GM12878 (cell line): ENCODE results near the gene KRTAP1-4. TPM values are rescaled to one million over a fixed set of nuclear protein-coding genes. Genes with fewer than 3 reads are reported as not detected.

Experiments
- ATAC-seq: fragments of 200-7000 bp; cut with Tn5 transposase; 3 replicates; pipeline ENCODE4 v1.9.1; 2020; ENCODE audit warnings: mild to moderate bottlenecking, moderate library complexity
- BruUV-seq: library from RNA; stranded (reverse); fragments of 400-500 nt; replicated peaks from 2 replicates; lab custom pipeline; 2021; lab: Mats Ljungman, UMichigan
- CTCF ChIA-PET: fragments of 300-600 bp; sonication (Branson Sonifier 250); formaldehyde crosslinking; extraction: SDS; loops from one replicate; lab custom pipeline; 2021; ENCODE audit warnings: inconsistent platforms; lab: Yijun Ruan, JAX
- POLR2A ChIA-PET: fragments of 350-600 bp; formaldehyde crosslinking; extraction: SDS; loops from one replicate; lab custom pipeline; 2021; ENCODE audit warnings: inconsistent platforms; lab: Charles Lee
- RAD21 ChIA-PET: fragments of 300-600 bp; sonication (Branson Sonifier 250); formaldehyde crosslinking; loops from one replicate; lab custom pipeline; 2023; ENCODE audit warnings: antibody characterized with exemption; ENCODE audit not compliant: unreplicated experiment; lab: Charles Lee
- SMC1A ChIA-PET: fragments of 300-600 bp; sonication (Branson Sonifier 250); formaldehyde crosslinking; loops from one replicate; lab custom pipeline; 2023; ENCODE audit not compliant: unreplicated experiment, uncharacterized antibody; lab: Charles Lee
- DNase-seq: peaks from one replicate; pipeline ENCODE4 v3.0.0-alpha.2; 2011; ENCODE audit warnings: low read depth, low spot score
- FAIRE-seq: peaks from 3 replicates; lab custom pipeline; 2011; peaks lifted over from hg19 to GRCh38; lab: Jason Lieb, UNC
- H2AFZ ChIP-seq: 2 replicates; pipeline ENCODE4 v1.6.0; 2011; ENCODE audit warnings: low read depth, low read length, control low read depth; ENCODE audit not compliant: control insufficient read depth
- H3K27ac ChIP-seq: 2 replicates; pipeline ENCODE4 v1.5.1; 2011; ENCODE audit warnings: control low read depth; ENCODE audit not compliant: control insufficient read depth, insufficient read depth
- H3K27me3 ChIP-seq, 2 experiments: replicated peaks in 1 of 2; 2 replicates each; pipeline versions ENCODE4 v1.6.0 to v1.6.1; 2011; ENCODE audit warnings: low read length in 1 of 2; ENCODE audit not compliant: control insufficient read depth in 2 of 2, insufficient read depth in 2 of 2
- H3K36me3 ChIP-seq, 2 experiments: 2 replicates each; pipeline ENCODE4 v1.5.1; 2011; ENCODE audit warnings: low read length in 1 of 2; ENCODE audit not compliant: control insufficient read depth in 2 of 2, insufficient read depth in 2 of 2
- H3K4me1 ChIP-seq: 2 replicates; pipeline ENCODE4 v1.6.1; 2011; ENCODE audit warnings: mild to moderate bottlenecking, low read length, moderate library complexity, mixed read lengths; ENCODE audit not compliant: control insufficient read depth, insufficient read depth
- H3K4me2 ChIP-seq: 2 replicates; pipeline ENCODE4 v1.6.0; 2011; ENCODE audit warnings: control low read depth; ENCODE audit not compliant: control insufficient read depth, insufficient read depth
- H3K4me3 ChIP-seq: fragments of 200-600 bp; sonication (generic); 2 replicates; pipeline ENCODE4 v1.5.1; 2016
- H3K79me2 ChIP-seq: 2 replicates; pipeline ENCODE4 v1.6.0; 2011; ENCODE audit warnings: low read length; ENCODE audit not compliant: control insufficient read depth, insufficient read depth
- H3K9ac ChIP-seq: 2 replicates; pipeline ENCODE4 v1.8.0; 2011; ENCODE audit warnings: low read length, control low read depth, mixed read lengths; ENCODE audit not compliant: control insufficient read depth, insufficient read depth
- H3K9me3 ChIP-seq: replicated peaks from 3 replicates; pipeline ENCODE4 v1.5.1; 2011; ENCODE audit warnings: mild to moderate bottlenecking, low read length; ENCODE audit not compliant: control insufficient read depth, insufficient read depth
- H4K20me1 ChIP-seq: 2 replicates; pipeline ENCODE4 v1.6.0; 2011; ENCODE audit not compliant: control insufficient read depth, insufficient read depth
- BCL11A ChIP-seq: IDR thresholded peaks from 2 replicates; pipeline ENCODE4 v1.6.1; 2011; ENCODE audit warnings: low read depth, low read length
- BMI1 ChIP-seq: fragments of 450-650 bp; IDR thresholded peaks from 2 replicates; pipeline ENCODE4 v1.6.1; 2016; ENCODE audit warnings: mild to moderate bottlenecking, moderate library complexity, borderline replicate concordance
- DPF2 ChIP-seq: fragments of 450-650 bp; IDR thresholded peaks from 2 replicates; pipeline ENCODE4 v1.6.1; 2017; ENCODE audit warnings: mild to moderate bottlenecking
- EED ChIP-seq: sonication (generic); IDR thresholded peaks from 2 replicates; pipeline ENCODE4 v1.6.1; 2016; ENCODE audit warnings: antibody characterized with exemption, low read depth
- ELK1 ChIP-seq: IDR thresholded peaks from 2 replicates; pipeline ENCODE4 v1.6.1; 2012; ENCODE audit warnings: low read depth, low read length, improper control_type of control experiment
- FOS ChIP-seq: IDR thresholded peaks from 3 replicates; pipeline ENCODE4 v1.6.1; 2011; ENCODE audit warnings: borderline replicate concordance; ENCODE audit not compliant: insufficient read length; ENCODE audit errors: extremely low read depth
- HSF1 ChIP-seq: fragments of 150-350 bp; IDR thresholded peaks from 2 replicates; pipeline ENCODE4 v1.6.1; 2014; ENCODE audit warnings: mild to moderate bottlenecking, low read depth, low read length
- KDM1A ChIP-seq: fragments of 200-600 bp; sonication (generic); IDR thresholded peaks from 2 replicates; pipeline ENCODE4 v1.6.1; 2016; ENCODE audit warnings: borderline replicate concordance
- KLF5 ChIP-seq: fragments of 450-650 bp; IDR thresholded peaks from 2 replicates; pipeline ENCODE4 v1.6.1; 2014; ENCODE audit warnings: mild to moderate bottlenecking; ENCODE audit not compliant: partially characterized antibody
- MEF2B ChIP-seq: fragments of 450-650 bp; IDR thresholded peaks from 2 replicates; pipeline ENCODE4 v1.6.1; 2018; ENCODE audit warnings: mild to moderate bottlenecking, moderate library complexity; ENCODE audit not compliant: partially characterized antibody, poor library complexity, severe bottlenecking
- NR2C1 ChIP-seq: fragments of 450-650 bp; IDR thresholded peaks from 2 replicates; pipeline ENCODE4 v1.6.1; 2017; ENCODE audit warnings: antibody characterized with exemption, mild to moderate bottlenecking, moderate library complexity
- NRF1 ChIP-seq: conservative IDR thresholded peaks from 2 replicates; pipeline ENCODE4 v1.6.1; 2011; ENCODE audit warnings: mild to moderate bottlenecking, low read depth, low read length, improper control_type of control experiment
- RELB ChIP-seq: fragments of 450-650 bp; IDR thresholded peaks from 2 replicates; pipeline ENCODE4 v1.6.1; 2017; ENCODE audit warnings: low read depth, mild to moderate bottlenecking, moderate library complexity
- STAT3 ChIP-seq: IDR thresholded peaks from 2 replicates; pipeline ENCODE4 v1.6.1; 2011; ENCODE audit warnings: low read depth, low read length, improper control_type of control experiment
- TCF3 ChIP-seq: IDR thresholded peaks from 2 replicates; pipeline ENCODE4 v1.6.1; 2012; ENCODE audit warnings: low read depth, mild to moderate bottlenecking, low read length, borderline replicate concordance; ENCODE audit not compliant: insufficient read depth
- ZNF207 ChIP-seq: fragments of 450-650 bp; IDR thresholded peaks from 2 replicates; pipeline ENCODE4 v1.6.1; 2014; ENCODE audit warnings: antibody characterized with exemption, mild to moderate bottlenecking, borderline replicate concordance
- in situ Hi-C: fragments of 300-500 bp; cut with MboI; formaldehyde crosslinking; loops from 9 replicates; pipeline ENCODE4 v1.14.3; 2018; ENCODE audit warnings: mixed read lengths
- intact Hi-C: fragments of 100-400 bp; cut with micrococcal nuclease; formaldehyde crosslinking; loops from one replicate; pipeline ENCODE4 v1.14.2; 2022; ENCODE audit not compliant: unreplicated experiment
- polyA plus RNA-seq, 11 experiments: library from polyadenylated mRNA; depleted of rRNA in 4 of 11; unstranded in 6 of 11; stranded (reverse) in 5 of 11; fragments of >200 nt; fragmentation: Nextera tagmentation in 4 of 11; fragmentation: Illumina TruSeq in 1 of 11; extraction: Ambion mirVana in 4 of 11; extraction: Trizol in 1 of 11; gene quantifications; 1 replicate in 1 of 11; 2 replicates in 10 of 11; pipeline versions ENCODE4 v1.2.1 to v1.2.3, GENCODE V29; 2011 to 2016; ENCODE audit warnings: inconsistent platforms in 2 of 11, missing spikeins in 2 of 11, low read depth in 1 of 11
- total RNA-seq, 4 experiments: library from RNA; depleted of rRNA in 3 of 4; stranded (reverse); fragments of >200 nt in 3 of 4; fragmentation: Illumina TruSeq in 1 of 4; extraction: Trizol in 1 of 4; gene quantifications; 2 replicates each; pipeline versions ENCODE4 v1.2.1 to v1.2.3, GENCODE V29; 2013 to 2021
- TF ChIP-seq, protein P1 (sequence below): fragments of 150-350 bp; IDR thresholded peaks from 2 replicates; pipeline ENCODE4 v1.6.1; 2016; ENCODE audit warnings: low read depth, low read length

KRTAP1-4 gene
- total and polyA plus RNA-seq, 10 of the 15 experiments (the other 5 are each of a cell fraction or from before 2014, with no cell fraction given) = not detected

DNA sequence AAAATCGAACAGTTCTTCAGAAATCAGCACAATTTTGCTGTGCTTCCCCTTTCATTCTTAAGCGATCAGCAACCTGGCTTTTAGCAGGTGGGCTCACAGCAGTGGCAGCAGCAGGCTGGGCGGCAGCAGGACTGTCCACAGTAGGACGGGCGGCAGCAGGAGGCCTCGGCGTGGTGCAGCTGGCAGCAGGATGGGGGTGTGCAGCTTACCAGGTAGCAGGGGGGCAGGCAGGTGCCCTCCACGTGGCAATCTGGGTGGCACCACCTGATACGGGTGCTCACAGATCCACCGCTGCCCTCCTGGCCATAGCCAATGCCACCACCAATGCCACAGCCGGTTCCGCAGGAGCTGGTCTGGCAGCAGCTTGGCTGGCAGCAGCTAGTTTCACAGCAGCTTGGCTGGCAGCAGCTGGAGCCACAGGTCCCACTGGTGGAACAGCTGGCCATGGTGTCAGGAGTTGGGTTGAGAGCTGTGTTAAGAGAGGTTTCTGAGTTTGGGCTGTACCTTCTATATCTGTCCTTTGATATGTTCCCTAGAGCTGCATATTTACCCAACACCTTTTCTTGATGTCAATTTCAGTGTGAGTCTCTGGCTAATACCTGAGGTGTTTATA, at the start of gene KRTAP1-4 (continued):
- TF ChIP-seq ZNF207 (no peak), KLF5 (no peak)

DNA sequence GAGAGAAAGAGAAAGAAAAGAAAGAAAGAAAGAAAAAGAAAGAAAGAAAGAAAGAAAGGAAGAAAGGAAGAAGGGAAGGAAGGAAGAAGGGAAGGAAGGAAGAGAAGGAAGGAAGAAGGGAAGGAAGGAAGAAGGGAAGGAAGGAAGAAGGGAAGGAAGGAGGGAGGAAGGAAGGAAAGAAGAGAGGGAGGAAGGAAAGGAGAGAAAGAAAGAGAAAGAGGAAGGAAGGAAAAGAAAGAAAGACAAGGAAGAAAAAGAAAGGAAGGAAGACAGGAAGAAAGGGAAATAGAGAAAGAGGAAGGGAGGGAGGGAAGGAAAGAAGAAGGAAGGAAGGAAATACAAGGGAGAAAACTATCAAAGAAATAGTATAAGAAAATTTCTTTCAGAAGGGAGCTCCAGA, 46.8 kb upstream of the KRTAP1-4 start:
- ChIA-PET CTCF (no interaction called here), POLR2A (no interaction called here), SMC1A (no interaction called here), RAD21 (no interaction called here)
- BruUV-seq = no TSS peak
- H3K4me3 ChIP-seq = no peak overlapping the region
- no peak for FAIRE-seq
- no peaks in the 10 kb centered on the region for H4K20me1 ChIP-seq
- intact Hi-C loops (no loop called here), in situ Hi-C loops (no loop called here)
- no peaks in the 10 kb centered on the region for H3K27me3 ChIP-seq
- no peak for DNase-seq
- H3K9me3 ChIP-seq = no peaks in the 10 kb centered on the region
- H3K4me2 ChIP-seq = no peak overlapping the region
- no peak overlapping the region for H3K9ac ChIP-seq
- H2AFZ ChIP-seq = no peak overlapping the region
- H3K36me3 ChIP-seq = no peaks in the 10 kb centered on the region
- no peaks in the 10 kb centered on the region for H3K79me2 ChIP-seq
- no peak overlapping the region for H3K27ac ChIP-seq
- no peak for ATAC-seq
- H3K4me1 ChIP-seq = no peaks in the 10 kb centered on the region
- no peak for TF ChIP-seq EED
- TF ChIP-seq STAT3 = no peak
- TF ChIP-seq RELB = no peak
- TF ChIP-seq BCL11A = no peak
- no peak for TF ChIP-seq HSF1
- TF ChIP-seq NR2C1 = no peak
- TF ChIP-seq BMI1 = no peak
- no peak for TF ChIP-seq KDM1A
- TF ChIP-seq FOS = no peak
- TF ChIP-seq DPF2 = no peak
- TF ChIP-seq, protein P1, sequence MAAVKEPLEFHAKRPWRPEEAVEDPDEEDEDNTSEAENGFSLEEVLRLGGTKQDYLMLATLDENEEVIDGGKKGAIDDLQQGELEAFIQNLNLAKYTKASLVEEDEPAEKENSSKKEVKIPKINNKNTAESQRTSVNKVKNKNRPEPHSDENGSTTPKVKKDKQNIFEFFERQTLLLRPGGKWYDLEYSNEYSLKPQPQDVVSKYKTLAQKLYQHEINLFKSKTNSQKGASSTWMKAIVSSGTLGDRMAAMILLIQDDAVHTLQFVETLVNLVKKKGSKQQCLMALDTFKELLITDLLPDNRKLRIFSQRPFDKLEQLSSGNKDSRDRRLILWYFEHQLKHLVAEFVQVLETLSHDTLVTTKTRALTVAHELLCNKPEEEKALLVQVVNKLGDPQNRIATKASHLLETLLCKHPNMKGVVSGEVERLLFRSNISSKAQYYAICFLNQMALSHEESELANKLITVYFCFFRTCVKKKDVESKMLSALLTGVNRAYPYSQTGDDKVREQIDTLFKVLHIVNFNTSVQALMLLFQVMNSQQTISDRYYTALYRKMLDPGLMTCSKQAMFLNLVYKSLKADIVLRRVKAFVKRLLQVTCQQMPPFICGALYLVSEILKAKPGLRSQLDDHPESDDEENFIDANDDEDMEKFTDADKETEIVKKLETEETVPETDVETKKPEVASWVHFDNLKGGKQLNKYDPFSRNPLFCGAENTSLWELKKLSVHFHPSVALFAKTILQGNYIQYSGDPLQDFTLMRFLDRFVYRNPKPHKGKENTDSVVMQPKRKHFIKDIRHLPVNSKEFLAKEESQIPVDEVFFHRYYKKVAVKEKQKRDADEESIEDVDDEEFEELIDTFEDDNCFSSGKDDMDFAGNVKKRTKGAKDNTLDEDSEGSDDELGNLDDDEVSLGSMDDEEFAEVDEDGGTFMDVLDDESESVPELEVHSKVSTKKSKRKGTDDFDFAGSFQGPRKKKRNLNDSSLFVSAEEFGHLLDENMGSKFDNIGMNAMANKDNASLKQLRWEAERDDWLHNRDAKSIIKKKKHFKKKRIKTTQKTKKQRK = no peak
- no peak for TF ChIP-seq NRF1
- TF ChIP-seq MEF2B = no peak
- no peak for TF ChIP-seq TCF3
- no peak for TF ChIP-seq ELK1
